Endothelial cell of umbilical vein (primary cell): ENCODE measurements around the gene FBXO38. TPM values are rescaled to one million over a fixed set of nuclear protein-coding genes. Genes with fewer than 3 reads are reported as not detected.

Source experiments
- BruUV-seq: library from RNA; stranded (reverse); fragments of 400-500 nt; replicated peaks from 2 replicates; lab custom pipeline; 2021; lab: Mats Ljungman, UMichigan
- CTCF ChIA-PET: fragments of 300-600, 350-600 bp; sonication (Branson Sonifier 250); formaldehyde crosslinking; loops from one replicate; lab custom pipeline; 2021; ENCODE audit warnings: antibody characterized with exemption, inconsistent platforms; lab: Charles Lee
- POLR2A ChIA-PET: fragments of 300-600, 350-600 bp; sonication (Branson Sonifier 250); formaldehyde crosslinking; loops from one replicate; lab custom pipeline; 2021; ENCODE audit warnings: antibody characterized with exemption, inconsistent platforms; lab: Charles Lee
- DNase-seq: peaks from one replicate; pipeline ENCODE4 v3.0.0-alpha.2; 2011; ENCODE audit warnings: low read depth, low spot score
- FAIRE-seq: peaks from 2 replicates; lab custom pipeline; 2011; peaks lifted over from hg19 to GRCh38; lab: Jason Lieb, UNC
- H2AFZ ChIP-seq: 2 replicates; pipeline ENCODE4 v1.6.0; 2012; ENCODE audit warnings: low read depth, low read length, control low read depth, inconsistent platforms
- H3K27ac ChIP-seq: 2 replicates; pipeline ENCODE4 v1.5.1; 2011; ENCODE audit warnings: low read depth, mild to moderate bottlenecking, control low read depth, low read length, moderate library complexity; ENCODE audit not compliant: insufficient read depth
- H3K27me3 ChIP-seq, 2 experiments: 2 replicates each; pipeline versions ENCODE4 v1.6.0 to v1.6.1; 2011; ENCODE audit warnings: low read length in 2 of 2, mixed read lengths in 1 of 2; ENCODE audit not compliant: control insufficient read depth in 2 of 2, insufficient read depth in 2 of 2
- H3K36me3 ChIP-seq, 2 experiments: 2 replicates in 1 of 2; 3 replicates in 1 of 2; pipeline ENCODE4 v1.5.1; 2011; ENCODE audit warnings: low read length in 2 of 2, mild to moderate bottlenecking in 1 of 2, moderate library complexity in 1 of 2; ENCODE audit not compliant: control insufficient read depth in 2 of 2, insufficient read depth in 2 of 2; ENCODE audit errors: extremely low read depth in 1 of 2
- H3K4me1 ChIP-seq: 3 replicates; pipeline ENCODE4 v1.5.1; 2011; ENCODE audit warnings: mild to moderate bottlenecking, low read length; ENCODE audit not compliant: control insufficient read depth, insufficient read depth; ENCODE audit errors: extremely low read depth
- H3K4me2 ChIP-seq: 2 replicates; pipeline ENCODE4 v1.6.1; 2011; ENCODE audit warnings: low read length, control low read depth, mixed read lengths; ENCODE audit not compliant: insufficient read depth
- H3K4me3 ChIP-seq, 3 experiments: fragments of 200-600 bp in 1 of 3; sonication (generic), shearing (Covaris generic) in 1 of 3; replicated peaks in 1 of 3; 2 replicates each; pipeline ENCODE4 v1.5.1; 2011 to 2016; ENCODE audit warnings: control low read depth in 3 of 3, low read length in 3 of 3, mild to moderate bottlenecking in 2 of 3, inconsistent platforms in 1 of 3, low read depth in 1 of 3, moderate library complexity in 1 of 3; ENCODE audit not compliant: insufficient read depth in 1 of 3
- H3K79me2 ChIP-seq: 2 replicates; pipeline ENCODE4 v1.6.0; 2012; ENCODE audit warnings: low read length, inconsistent platforms; ENCODE audit not compliant: control insufficient read depth, insufficient read depth
- H3K9ac ChIP-seq: replicated peaks from 2 replicates; pipeline ENCODE3; 2011; ENCODE audit warnings: low read length, control low read depth; ENCODE audit not compliant: insufficient read depth; ENCODE audit errors: extremely low read depth
- H3K9me1 ChIP-seq: replicated peaks from 3 replicates; pipeline ENCODE4 v1.6.0; 2011; ENCODE audit warnings: mild to moderate bottlenecking, low read length; ENCODE audit not compliant: control insufficient read depth, insufficient read depth; ENCODE audit errors: extremely low read depth
- H3K9me3 ChIP-seq: replicated peaks from 2 replicates; pipeline ENCODE4 v1.5.1; 2012; ENCODE audit warnings: low read length, inconsistent platforms; ENCODE audit not compliant: control insufficient read depth, insufficient read depth
- H4K20me1 ChIP-seq: replicated peaks from 2 replicates; pipeline ENCODE3; 2011; ENCODE audit warnings: mild to moderate bottlenecking, low read length; ENCODE audit not compliant: control insufficient read depth, insufficient read depth; ENCODE audit errors: extremely low read depth
- CTCF ChIP-seq, 2 donors: IDR thresholded peaks; 1 replicate in 1 of 2; 2 replicates in 1 of 2; pipeline ENCODE4 v1.5.1; 2011; ENCODE audit warnings: low read length in 2 of 2, mild to moderate bottlenecking in 2 of 2, moderate library complexity in 2 of 2, control low read depth in 1 of 2, inconsistent platforms in 1 of 2, low read depth in 1 of 2; ENCODE audit not compliant: insufficient read depth in 1 of 2; ENCODE audit errors: extremely low read depth in 1 of 2
- EZH2 ChIP-seq: IDR thresholded peaks from 2 replicates; pipeline ENCODE4 v1.6.1; 2012; ENCODE audit warnings: borderline replicate concordance, low read depth, mild to moderate bottlenecking, moderate library complexity, low read length, inconsistent platforms; ENCODE audit not compliant: severe bottlenecking
- FOS ChIP-seq: IDR thresholded peaks from 2 replicates; pipeline ENCODE4 v1.6.1; 2011; ENCODE audit warnings: mild to moderate bottlenecking, low read length, moderate library complexity, borderline replicate concordance; ENCODE audit not compliant: insufficient read depth
- GATA2 ChIP-seq: IDR thresholded peaks from 2 replicates; pipeline ENCODE4 v1.7.0; 2011; ENCODE audit warnings: low read depth, mild to moderate bottlenecking, moderate library complexity, mixed read lengths, low read length; ENCODE audit not compliant: insufficient read length, insufficient read depth
- JUN ChIP-seq: IDR thresholded peaks from 2 replicates; pipeline ENCODE4 v1.6.1; 2011; ENCODE audit warnings: borderline replicate concordance, low read depth; ENCODE audit not compliant: insufficient read length, insufficient read depth
- POLR2AphosphoS5 ChIP-seq: IDR thresholded peaks from 2 replicates; pipeline ENCODE4 v1.6.1; 2012; ENCODE audit warnings: low read depth, mild to moderate bottlenecking, control low read depth, low read length, moderate library complexity; ENCODE audit not compliant: insufficient read depth
- dilution Hi-C: fragments of 300-500 bp; cut with MboI; formaldehyde crosslinking; loops from one replicate; pipeline ENCODE4 v1.15.0; 2019; ENCODE audit warnings: low sequenced_read_pairs; ENCODE audit not compliant: extremely low pct_ligation_motif_present
- intact Hi-C: fragments of 100-400 bp; cut with micrococcal nuclease; formaldehyde crosslinking; loops from one replicate; pipeline ENCODE4 v1.10.0; 2022
- polyA plus RNA-seq, 4 experiments: library from polyadenylated mRNA; depleted of rRNA in 3 of 4; stranded (reverse) in 3 of 4; unstranded in 1 of 4; fragments of >200 nt; gene quantifications; 2 replicates each; pipeline versions ENCODE4 v1.2.1 to v1.2.3, GENCODE V29; 2011 to 2012; ENCODE audit warnings: missing spikeins in 1 of 4
- total RNA-seq: library from RNA; stranded (reverse); gene quantifications from 2 replicates; pipeline ENCODE4 v1.2.3, GENCODE V29; 2021

Gene FBXO38
- total and polyA plus RNA-seq, 2 donors (not counting 3 experiments of a cell fraction or from before 2014, with no cell fraction given), result 18.6 to 65.6 TPM

- ChIA-PET CTCF (interaction anchor here (1.4 to 2.6 kb wide), 3 partner anchors 10 to 271 kb away, joined by 5 to 13 read pairs (median 6); no protein-coding TSS in a partner anchor), POLR2A (no interaction called here)
- TF ChIP-seq CTCF (IDR thresholded peaks at IDR 0.05; ENCODE audit: extremely low read depth in 1 of 2, insufficient read depth in 1 of 2, low read depth in 1 of 2, low read length in 2 of 2) (no peak), POLR2AphosphoS5 (no peak), GATA2 (no peak), EZH2 (no peak), JUN (no peak), FOS (no peak)
- H3K9me1 ChIP-seq, result no peaks in the 10 kb centered on the region
- dilution Hi-C loops, result no loop called here
- H3K9ac ChIP-seq, result no peak overlapping the region
- no peak overlapping the region for H2AFZ ChIP-seq
- no peaks in the 10 kb centered on the region for H3K4me1 ChIP-seq
- DNase-seq, result no peak
- no peaks in the 10 kb centered on the region for H3K27me3 ChIP-seq
- no peak overlapping the region for H3K4me2 ChIP-seq
- H3K4me3 ChIP-seq, result no peak overlapping the region
- no peaks in the 10 kb centered on the region for H3K9me3 ChIP-seq
- H3K27ac ChIP-seq, result no peak overlapping the region
- FAIRE-seq, result no peak
- no peaks in the 10 kb centered on the region for H3K36me3 ChIP-seq
- intact Hi-C loops, result no loop called here
- H4K20me1 ChIP-seq, result no peaks in the 10 kb centered on the region
- H3K79me2 ChIP-seq, result no peaks in the 10 kb centered on the region
- no TSS peak for BruUV-seq
Measured at GRCh38 chr5:148459669-148460068, 75.9 kb downstream of the FBXO38 start.
